Right kidney (tissue), 1 donor: Measurements from ENCODE around the gene CCDC85A.

ENCODE experiments used
- DNase-seq: peaks from one replicate; pipeline ENCODE4 v3.0.0-alpha.2; 2016

The CCDC85A gene

DNA sequence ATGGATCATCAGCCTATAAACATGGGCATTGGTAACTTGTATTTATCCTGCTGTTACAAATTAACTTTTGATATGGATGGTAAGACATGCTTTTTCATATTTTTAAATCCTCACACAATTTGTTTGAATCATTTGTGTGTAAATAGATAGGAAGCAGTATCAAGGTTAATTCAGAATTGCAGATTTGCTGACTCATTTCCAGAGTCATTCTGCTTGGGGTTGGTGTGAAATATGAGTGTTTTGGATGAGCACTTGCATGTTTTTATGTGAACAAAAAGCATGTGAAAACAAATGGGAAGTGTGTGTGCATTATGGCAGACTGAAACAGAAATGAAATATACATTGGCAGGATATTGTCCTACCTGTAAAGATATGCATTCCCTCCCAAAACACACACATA lies 11.8 kb downstream of the CCDC85A start:
- no peak for DNase-seq

DNA sequence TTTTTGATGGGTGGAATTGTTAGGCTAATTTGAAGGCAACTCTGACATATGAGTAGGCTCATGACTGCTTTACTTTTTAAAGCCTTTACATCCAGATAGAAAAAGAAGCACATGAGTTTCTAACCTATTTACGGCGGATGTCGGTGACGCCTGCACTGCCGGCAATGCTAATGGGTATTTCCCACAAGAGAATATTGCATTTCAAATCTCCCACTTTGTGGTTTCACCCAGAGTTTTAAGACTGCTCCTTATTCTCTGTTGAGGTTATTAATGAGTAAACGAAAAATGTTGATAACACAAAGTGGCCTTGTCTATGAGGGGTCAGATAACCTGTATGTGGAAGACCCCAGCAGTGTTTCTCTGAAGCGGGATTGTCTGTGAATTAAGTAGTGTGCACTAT lies 14.0 kb downstream of the CCDC85A start:
- no peak for DNase-seq

DNA sequence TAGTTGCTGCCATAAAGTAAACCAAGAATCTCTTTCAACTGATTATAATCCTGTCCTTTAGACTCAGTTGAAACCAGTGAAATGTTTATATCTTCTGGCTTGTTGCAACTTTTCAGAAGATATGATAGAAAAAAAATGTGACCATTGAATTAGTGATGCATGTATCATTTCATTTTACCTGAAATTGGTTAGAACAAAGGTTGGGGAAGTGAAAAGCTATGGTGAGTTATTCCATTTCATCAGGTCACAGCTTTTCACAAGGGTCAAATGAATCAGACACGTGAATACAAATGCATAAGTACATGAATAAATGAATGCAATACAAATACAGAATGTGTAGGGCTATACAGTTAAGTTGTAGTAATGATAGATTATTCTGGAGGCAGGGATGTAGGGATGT lies 15.1 kb downstream of the CCDC85A start:
- DNase-seq, result no peak

DNA sequence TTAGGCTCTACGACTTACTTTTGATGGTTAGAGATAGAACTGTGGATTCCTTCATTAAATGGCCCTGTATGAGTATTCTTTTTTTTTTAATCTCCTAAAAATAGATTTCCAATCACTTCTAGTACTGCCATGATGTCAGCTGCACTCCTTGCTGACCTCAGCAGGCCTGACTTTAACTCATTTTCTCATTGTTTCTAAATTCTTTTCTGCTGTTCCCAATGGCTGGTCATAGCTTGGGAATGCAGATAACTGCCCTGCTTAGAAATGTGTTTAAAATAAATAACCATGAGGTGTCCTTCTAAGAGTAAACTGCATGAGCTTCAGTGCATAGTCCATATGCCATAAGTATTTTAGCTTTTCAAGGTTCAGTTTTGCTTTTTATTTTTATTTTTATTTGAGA lies 15.7 kb downstream of the CCDC85A start:
- no peak for DNase-seq

DNA sequence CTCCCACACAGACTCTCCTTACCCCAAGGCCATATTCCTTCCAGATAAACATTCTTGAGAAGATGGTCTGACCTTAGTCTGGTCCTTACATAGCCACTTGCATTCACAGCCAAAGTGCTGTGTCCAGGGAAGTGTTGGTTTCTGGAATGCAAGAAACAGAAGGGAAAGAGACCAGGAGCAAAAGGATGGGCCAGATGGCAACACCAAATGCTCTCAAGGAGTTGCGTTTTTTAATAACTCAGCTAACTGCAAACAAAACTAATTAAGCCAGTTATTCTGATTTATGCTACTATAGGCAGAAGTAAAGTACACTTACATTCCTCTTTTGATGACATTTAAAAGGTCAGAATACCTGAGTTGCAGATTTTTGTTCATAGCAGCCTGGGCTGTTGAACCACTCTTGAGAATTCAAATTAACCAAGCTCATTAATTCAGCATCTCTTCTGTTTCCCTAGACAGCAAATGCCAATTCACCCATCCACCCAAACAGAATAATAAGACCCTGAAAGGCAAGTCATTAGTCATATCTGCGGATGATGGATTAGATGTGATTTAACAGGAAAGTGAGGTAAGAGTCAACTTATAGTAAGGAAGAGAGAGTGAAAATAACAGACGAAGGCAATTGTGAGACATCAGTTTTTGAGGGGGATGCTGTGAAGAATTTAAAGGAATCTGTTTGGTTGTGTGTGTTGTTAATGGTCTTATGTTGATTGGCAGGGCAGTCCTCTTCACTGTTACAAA lies 18.8 kb downstream of the CCDC85A start:
- no peak for DNase-seq

DNA sequence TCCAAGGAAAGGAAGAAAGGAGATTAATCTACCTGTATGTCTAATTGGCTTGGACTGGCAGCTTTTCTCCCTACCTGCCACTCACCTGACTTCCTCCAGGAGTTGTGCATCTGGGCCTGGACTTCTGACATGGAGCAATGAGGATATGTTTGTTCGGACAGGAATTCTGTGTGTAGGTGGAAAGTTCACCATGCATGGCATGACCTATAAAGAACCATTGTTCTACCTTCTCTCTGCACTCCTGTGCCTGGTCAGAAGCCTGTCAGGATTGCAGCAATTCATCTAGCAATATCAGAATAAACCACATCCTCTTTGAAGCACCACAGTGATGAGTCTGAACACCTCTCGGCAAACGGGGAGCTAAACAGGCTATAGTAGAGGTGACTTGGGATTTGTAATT lies 20.8 kb downstream of the CCDC85A start:
- DNase-seq, result no peak

DNA sequence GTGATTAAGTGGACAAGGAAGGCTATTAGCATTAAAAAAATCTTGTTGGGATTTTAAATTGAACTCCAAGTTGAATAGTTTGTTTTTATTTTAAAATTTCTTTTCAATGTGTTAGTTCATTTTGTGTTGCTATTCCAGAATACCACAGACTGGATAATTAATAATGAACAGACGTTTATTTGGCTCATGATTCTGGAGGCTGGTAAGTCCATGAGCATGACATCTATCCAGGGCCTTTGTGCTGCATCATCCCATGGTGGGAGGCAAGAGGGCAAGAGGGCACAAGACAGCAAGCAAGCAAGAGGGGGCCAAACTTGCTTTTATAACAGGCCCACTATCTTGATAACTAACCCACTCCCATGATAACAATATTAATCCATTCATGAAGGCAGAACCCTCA lies 22.5 kb downstream of the CCDC85A start:
- no peak for DNase-seq

DNA sequence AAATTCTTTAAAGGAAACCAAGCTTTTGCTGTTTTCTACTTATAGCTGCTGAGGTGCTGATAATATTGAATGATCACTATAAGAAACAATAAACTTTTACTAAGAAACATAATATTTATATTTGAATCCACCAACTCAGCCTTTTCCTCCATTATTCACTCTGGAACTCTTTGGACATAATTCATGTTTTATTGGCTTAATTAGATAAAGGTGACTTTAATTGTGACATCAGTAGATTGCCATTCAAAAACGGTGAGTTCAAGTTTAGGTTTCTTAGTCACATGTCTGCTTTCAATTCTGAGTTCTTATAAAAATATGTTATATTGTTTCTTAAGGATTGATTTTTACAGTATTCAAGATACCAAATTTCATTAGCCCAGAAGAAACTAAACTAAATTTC lies 24.0 kb downstream of the CCDC85A start:
- no peak for DNase-seq

DNA sequence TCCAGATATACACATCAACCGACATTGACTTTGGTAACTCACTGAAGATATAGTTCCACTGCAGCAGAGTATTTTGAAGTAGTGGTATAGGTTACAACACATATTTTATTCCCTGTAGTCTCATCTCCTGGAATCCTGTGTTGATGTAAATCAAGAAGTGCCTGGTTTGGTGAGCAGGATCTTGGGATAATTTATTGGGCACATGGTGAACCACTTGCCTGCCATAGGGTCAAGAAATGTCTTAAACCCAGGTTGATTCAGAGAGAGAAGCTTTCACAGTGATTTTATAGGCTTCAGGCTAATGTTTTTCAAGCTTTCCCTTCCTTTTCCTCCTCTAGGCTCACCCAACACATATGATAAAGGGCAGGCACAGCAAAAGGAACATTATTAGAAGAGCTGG lies 24.6 kb downstream of the CCDC85A start:
- DNase-seq, result no peak

DNA sequence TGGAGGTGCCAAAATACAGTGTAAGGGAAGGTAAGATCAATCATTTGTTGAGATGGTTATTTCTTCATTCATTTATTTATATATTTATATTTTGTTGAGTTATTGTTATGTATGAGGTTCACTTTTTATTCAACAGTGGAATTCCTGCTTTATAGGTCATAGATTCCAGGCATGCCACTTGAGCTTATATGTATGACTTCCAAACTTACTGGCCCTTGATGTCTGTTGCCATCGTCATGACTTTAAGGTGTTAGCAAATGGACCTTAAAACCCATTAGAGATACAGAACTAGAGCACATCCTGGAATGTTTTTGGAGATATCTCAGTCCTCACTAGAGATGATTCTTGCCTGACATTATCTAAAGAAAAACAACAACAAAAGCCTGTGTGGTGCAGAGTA lies 25.9 kb downstream of the CCDC85A start:
- no peak for DNase-seq

DNA sequence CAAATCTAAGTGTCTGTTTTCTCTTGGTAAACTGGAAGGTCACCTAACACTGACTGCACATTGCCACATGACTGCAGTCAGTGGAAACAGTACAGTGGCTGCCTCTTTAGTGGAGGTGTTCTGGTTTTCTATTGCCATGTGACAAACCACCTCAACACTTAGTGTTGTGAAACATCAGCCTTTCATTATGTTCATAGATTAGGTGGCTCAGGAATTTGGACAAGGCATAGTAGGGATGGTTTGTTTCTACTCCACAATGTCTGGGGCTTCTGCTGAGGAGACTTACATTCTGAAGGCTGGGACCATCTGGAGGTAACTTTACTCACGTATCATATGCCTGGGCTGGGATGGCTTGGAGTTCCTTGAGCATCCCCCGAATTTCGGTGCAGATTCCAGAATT lies 26.5 kb downstream of the CCDC85A start:
- DNase-seq, result no peak

DNA sequence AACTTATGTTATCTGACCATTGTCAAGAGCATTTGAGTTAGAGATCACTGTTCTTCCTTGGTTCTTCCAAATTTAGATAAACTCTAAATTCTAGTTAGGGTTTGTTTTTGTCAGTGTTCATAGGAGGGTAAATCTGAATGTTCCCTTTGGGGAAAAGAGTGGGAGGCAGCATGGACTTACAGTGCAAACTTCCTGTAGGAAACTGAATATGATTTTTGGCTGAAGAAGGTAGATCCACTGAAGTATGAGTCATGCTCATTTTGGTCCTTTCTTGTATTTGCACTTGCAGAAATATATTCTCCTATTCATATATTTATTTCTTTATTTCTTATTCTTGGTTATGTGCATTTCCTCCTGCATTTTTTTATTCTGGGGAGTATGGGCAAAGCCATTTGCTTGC lies 27.3 kb downstream of the CCDC85A start:
- DNase-seq, result no peak

DNA sequence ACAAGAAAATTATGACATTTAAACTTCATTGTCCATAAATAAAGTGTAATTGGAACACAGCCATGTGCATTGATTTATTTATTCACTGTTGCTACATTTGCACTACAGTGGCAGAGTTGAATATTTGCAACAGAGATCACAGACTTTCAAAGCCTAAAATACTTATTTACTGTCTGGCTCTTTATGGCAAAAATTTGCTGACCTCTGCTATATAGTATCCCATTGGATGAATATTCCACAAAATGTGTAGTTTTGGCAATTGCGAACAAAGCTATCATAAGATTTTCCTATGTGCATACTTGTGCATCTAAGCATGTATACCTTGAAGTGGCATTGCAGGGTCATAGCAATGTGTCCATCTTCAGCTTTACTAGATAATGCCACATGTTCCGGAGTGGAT lies 32.1 kb downstream of the CCDC85A start:
- DNase-seq, result no peak

DNA sequence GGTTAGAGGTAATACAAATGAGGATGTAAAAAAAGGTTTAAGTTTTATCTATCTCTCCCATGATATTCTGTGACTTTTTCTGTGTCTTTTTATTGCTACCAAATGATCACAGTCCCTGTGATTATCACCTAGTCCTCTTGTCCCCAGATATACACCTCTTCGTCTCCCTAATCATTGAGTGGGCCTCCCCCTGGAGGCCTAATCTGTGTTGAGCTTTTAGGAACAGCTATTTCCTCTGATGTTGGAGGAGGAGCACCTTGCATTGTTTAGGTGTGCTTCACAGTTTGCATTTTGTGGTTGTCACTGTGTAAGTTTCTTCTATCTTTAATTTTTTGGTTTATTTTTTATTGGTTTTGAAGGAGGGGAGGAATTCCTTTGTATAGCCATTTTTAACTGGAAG lies 33.3 kb downstream of the CCDC85A start:
- DNase-seq, result no peak

DNA sequence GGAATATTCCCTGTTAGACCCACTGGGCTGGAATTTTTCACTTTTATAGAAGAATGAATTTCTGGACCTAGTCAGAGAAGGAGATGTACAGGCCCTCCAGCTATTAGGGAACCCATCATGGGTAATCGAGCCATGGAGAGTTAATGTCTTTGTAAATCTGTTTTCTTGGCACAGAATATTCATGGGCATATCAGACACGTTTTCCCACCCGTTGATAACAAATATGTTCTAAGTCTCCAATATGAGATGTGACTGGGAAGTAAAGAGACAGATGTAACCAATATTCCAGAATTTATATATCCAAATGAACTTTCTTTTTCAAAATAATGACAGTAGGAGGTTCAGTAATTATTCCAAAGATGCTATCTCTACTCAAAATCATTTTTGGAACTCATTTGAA lies 38.7 kb downstream of the CCDC85A start:
- DNase-seq, result no peak

DNA sequence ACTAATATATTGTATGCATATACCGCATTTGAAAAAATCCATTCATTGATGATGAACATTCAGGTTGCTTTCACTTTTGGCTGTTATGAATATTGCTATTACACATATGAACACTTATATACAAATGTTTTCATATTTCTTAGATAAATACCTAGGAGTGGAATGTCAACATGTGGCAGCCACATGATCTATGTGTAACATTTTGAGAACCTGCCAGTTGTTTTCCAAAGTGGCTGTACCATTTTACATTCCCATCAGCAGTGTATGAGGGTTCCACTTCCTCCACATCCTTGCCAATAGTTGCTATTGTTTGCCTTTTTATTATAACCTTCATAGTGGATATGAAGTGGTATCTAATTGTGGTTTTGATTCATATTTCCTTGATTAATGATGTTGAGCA lies 40.5 kb downstream of the CCDC85A start:
- DNase-seq, result no peak

DNA sequence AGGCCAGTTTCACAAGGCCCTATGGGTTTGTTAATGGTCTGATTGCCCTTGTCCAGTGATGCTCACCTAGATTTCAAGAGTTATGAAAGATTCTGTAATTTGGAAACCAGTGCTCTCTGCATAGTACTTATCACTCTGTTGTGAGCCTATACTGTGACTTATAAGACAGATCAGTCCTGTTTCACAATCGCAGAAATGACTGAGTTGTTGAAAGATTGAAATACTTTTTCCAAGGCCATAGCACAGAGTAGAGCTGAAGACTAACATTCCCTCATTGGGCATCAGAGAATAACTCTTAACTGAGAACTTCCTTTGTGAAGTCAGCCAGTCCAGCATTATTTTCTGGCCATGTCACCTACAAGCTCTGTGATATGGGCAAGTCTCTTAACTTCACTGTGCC lies 44.0 kb downstream of the CCDC85A start:
- no peak for DNase-seq

DNA sequence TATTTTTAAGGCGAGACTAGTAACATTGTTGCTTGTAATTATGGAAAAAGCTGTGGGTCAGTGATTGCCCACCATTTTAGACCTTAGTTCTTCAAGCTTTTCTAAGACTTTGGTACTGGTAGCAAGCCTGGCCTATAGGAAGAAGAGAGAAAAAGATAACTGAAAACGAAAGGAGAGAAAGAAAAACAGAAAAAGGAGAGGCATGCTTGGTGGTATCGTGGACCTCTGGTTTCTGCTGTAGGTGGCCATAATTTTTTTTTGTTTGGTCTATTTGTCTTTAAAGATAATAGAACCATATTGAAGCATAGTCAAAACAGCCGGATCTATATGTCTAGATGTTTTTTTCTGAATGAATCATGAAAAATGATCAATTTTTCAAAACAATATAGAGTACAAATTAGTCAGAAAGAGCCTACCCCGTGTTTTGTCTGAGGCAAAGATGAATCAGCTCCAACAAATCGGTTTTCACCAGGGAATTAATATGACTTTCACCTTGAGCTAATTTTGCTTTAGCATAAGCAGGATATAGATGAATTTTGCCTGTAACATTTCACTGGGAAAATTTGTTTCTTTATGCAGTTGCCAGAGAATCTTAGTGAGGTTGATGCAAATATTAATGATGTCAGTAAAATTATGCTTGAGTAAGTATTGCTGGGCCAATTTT lies 45.7 kb downstream of the CCDC85A start:
- DNase-seq, result no peak

DNA sequence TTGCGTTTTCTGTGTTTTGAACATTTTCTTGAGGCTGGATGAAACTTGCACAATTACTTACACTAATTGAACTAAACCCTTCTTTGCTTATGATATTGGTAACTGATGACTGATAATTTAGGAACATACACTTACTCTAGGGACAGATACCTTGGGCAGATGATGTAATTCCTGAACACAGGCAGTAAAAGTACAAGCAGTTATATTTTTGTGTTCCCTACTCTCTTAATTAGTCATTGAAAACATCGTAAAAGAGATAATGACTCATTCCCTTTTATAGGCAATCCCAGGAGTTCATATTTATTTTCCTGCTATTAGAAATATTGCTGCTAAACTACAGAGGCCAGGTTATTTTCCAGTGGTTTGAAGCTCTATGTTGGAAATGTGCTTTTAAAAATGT lies 46.4 kb downstream of the CCDC85A start:
- DNase-seq, result no peak

DNA sequence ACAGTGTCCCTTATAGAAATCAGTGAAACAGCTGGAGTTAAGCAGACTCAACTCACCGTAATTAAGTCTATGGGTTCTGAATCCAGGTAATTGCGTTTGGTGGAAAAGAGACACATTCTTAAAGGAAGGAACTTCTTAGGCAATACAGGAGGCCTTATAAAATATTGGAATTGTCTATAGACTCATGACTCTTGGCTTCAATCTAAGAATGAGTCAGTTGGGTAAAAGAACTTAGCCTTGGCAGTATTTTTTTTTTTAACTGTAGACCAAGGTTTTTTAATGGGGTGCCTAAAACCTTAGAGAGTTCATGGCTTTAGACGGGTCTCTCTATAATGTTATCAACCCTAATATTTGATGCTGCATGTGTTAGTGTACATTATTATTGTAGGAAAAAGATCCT lies 47.6 kb downstream of the CCDC85A start:
- no peak for DNase-seq

DNA sequence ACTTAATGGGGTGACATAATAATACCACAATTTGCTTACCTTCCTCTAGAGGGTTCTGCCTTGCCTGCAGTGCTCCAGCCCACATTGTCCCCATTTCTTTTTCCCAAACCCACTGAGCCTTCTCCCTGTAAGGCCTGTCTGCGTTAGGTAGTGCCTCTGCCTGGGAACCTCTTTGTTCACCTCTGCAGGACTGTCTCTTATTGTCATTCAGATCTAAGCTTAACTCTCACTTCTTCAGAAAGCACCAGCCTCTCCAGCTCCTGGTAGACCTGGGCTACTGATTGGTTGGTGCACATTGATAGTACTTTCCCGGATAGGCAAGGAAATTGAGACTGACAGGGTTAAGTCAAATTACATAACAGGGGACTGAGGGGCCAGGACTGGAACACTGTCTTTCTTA lies 49.1 kb downstream of the CCDC85A start:
- DNase-seq, result no peak

DNA sequence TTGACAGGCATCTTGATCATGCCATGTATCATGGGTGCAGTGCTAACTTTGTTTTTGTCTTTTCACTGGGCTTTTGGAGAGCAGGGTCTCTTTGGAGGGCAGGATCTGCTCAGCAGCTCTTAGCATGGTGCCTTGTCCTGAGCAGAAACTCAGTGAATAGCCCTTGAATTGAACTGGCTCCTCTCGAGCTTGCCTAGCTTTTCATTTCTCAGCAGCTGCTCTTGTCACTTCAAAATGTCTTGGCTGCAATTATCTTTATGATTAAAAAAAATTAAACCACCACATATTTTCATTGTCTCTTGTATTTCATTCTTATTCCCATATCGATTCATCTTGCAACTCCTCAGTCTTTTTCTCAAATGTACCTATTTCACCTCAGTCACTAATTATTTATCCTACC lies 50.5 kb downstream of the CCDC85A start:
- DNase-seq, result no peak

DNA sequence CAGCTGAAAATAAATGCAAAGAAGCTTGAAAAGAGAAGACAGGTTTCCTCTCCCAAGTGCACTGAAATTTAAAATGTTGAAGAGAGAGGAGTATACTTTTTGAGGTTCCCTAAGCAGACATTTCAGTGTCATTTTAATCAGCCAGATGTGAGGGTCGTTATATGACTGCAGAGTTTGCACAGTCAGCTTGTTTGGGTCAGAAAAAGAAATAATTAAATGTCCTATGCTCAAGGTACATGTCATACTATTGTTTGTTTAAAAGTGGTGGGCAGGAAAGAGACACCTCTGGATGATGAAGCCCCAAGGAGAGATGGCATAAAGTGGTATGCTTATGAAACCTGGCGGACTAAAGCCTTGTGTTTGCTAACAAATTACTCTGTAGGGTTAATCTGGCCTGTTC lies 55.2 kb downstream of the CCDC85A start:
- DNase-seq, result no peak

DNA sequence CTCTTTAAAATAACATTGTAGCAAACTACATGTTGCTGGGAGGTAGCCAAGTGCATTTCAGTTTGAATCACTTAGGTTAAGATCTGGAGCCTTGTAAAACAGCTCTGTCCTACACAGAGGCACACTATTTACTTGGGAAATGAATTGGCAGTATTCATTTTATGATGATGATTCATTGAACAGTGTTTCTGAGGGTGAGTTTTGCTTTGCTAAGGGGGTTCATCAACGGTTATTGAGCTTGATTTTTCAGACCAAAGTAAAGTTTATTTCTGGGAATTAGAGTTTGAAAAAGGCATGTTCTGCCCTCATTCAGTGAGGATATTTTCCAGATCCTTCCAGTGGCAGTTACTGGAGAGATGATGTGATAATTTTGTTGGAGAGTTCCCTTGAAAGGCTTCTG lies 55.6 kb downstream of the CCDC85A start:
- DNase-seq, result no peak

DNA sequence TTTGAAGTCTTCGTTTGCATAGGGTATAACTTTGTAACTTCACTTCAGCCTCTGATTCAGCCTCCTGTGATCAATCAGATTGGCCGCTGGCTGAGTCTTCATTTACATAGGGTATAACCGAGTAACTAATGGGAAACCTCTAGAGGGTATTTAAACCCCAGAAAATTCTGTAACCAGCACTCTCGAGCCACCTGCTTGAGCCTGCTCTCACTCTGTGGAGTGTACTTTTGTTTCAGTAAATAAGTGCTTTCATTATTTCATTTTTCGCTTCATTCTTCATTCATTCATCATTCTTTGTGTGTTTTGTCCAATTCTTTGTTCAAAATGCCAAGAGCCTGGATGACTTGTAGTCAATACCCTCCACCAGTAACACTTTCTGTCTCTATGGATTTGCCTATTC lies 56.4 kb downstream of the CCDC85A start:
- no peak for DNase-seq
